ENCODE data around the gene RNF212B.

RNF212B gene

DNA sequence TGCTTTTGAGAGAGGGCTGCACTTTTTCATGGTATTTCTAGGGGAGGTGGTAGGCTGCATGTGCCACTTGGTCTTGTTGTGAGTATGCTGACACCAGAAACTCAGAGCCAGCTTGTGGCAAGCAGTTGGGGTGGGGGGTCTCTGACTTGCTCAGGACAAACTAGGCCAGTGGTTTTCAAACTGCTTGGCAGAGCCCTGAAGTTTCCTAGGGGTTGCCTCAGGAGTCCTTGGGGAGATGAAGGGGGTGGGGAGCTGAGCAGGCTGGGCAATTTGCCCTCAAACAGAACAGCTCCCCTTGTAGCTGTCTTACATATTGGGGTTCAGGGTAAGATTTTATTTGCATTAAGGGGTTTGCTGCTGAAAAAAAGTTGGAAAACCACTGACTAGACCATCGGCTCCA lies 72.8 kb downstream of the RNF212B start:
- TF ChIP-seq, protein P1, sequence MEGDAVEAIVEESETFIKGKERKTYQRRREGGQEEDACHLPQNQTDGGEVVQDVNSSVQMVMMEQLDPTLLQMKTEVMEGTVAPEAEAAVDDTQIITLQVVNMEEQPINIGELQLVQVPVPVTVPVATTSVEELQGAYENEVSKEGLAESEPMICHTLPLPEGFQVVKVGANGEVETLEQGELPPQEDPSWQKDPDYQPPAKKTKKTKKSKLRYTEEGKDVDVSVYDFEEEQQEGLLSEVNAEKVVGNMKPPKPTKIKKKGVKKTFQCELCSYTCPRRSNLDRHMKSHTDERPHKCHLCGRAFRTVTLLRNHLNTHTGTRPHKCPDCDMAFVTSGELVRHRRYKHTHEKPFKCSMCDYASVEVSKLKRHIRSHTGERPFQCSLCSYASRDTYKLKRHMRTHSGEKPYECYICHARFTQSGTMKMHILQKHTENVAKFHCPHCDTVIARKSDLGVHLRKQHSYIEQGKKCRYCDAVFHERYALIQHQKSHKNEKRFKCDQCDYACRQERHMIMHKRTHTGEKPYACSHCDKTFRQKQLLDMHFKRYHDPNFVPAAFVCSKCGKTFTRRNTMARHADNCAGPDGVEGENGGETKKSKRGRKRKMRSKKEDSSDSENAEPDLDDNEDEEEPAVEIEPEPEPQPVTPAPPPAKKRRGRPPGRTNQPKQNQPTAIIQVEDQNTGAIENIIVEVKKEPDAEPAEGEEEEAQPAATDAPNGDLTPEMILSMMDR (IDR thresholded peaks at IDR 0.05; ENCODE audit: insufficient read depth, low read depth, low read length, missing control alignments): no peak
- no peak for DNase-seq (ENCODE audit: low read depth)
- H3K4me3 ChIP-seq (ENCODE audit: low read depth, low read length): no peak overlapping the region

DNA sequence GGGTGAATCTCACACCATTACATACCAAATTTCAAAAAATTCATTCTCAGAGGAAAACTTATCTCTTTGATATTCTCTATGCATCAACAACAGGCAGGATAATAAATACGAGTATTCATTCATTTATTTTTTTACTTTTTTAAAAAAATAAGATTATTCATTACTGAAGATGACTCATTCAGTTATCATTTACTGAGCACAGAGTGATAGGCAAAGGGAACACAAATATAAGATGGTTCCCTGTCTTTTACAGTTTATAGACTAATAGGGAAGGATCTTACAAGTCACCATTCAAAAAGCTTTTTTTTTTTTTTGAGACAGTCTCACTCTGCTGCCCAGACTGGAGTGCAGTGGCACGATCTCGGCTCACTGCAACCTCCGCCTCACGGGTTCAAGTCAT lies 78.6 kb downstream of the RNF212B start:
- no peak for DNase-seq (ENCODE audit: low read depth)
- H3K4me3 ChIP-seq (ENCODE audit: low read depth, low read length): no peak overlapping the region
- TF ChIP-seq, protein P1 (IDR thresholded peaks at IDR 0.05; ENCODE audit: insufficient read depth, low read depth, low read length, missing control alignments): no peak

DNA sequence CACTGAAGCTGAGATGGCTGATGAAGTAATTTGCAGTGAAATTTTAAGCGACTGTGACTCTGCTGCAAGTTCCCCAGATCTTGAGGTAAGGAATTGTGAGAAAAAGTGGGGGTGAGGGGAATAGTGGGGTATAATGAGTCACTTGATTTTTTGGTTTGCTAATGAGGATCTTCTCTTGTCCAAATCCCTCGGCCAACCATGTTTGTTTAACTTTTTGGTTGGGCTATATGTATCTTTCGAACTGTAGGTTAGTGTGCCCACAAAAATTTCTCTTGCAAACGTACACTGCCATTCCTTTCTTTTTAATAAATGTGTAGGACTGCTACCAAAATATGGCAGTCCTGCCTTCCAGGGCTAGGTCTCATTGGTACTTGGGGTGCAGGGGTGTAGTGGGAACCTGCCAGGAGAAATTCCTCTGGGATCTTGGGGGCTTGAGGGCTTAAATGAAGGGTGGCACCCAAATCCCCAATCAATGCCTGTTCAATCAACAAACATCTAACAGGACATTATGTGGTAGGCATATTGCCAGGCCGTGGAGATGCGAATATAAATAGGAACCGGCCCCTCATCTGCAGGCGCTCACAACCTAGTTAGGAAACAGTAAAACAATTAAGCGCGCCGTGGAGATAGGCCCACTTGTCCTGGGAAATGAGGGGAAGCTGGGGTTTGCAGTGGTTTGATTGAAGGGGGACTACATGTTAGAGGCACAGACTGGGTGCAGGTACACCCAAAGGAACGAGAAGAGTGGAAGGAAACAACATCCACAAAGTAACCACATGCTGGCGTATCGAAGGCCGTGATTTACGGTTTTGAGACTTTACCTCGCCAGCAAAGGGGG lies 82.2 kb downstream of the RNF212B start:
- H3K4me3 ChIP-seq (ENCODE audit: low read depth, low read length): peak overlapping the region; percentile 58
- TF ChIP-seq, protein P1 (IDR thresholded peaks at IDR 0.05; ENCODE audit: insufficient read depth, low read depth, low read length, missing control alignments): no peak
- no peak for DNase-seq (ENCODE audit: low read depth)

DNA sequence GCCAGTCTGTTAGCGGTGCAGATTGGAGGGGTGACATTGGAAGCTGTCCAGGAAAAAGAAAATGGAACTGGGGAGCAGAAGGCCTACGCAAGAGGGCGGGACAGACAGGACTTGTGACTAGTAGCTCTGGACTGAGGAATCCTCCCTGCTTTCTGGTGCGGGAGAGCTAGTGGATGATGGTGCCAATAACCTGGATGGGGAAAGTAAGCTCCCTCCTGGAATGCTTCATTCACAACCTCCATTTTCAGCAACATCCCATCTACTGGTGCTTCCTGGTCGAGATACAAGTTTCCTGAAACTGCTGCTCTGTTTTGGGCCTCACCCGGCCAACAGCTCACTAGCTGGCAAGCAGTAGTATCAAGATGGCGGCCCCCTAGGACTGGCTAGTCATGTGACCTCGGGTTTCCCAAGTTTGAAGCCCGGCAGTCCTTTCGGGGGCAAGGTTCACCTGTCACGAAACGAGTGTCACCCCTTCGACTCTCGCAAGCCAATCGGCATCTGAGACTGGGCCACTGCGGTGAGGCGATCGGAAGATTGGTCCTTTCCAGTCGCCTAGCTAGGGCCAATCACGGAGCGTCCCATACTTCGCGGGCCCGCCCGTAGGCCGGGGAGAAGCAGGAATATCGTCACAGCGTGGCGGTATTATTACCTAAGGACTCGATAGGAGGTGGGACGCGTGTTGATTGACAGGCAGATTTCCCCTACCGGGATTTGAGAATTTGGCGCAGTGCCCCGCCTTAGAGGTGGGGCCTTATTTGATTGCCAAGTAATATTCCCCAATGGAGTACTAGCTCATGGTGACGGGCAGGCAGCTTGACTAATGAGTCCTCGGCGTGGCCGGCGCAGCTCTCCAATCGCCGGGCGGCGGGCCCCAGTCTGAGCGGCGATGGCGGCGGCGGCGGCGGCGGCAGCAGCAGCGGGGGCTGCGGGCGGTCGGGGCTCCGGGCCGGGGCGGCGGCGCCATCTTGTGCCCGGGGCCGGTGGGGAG lies 83.1 kb downstream of the RNF212B start, which contains the start of gene PABPN1:
PABPN1 (plus strand) TSS at position 874 of the 988 bp plus-strand sequence; CDS start at position 887, 13 bp downstream.
- DNase-seq (ENCODE audit: low read depth): peak; percentile 100
- TF ChIP-seq, protein P1 (IDR thresholded peaks at IDR 0.05; ENCODE audit: insufficient read depth, low read depth, low read length, missing control alignments): no peak
- H3K4me3 ChIP-seq (ENCODE audit: low read depth, low read length): peak within 1 kb of the TSS; percentile 86

DNA sequence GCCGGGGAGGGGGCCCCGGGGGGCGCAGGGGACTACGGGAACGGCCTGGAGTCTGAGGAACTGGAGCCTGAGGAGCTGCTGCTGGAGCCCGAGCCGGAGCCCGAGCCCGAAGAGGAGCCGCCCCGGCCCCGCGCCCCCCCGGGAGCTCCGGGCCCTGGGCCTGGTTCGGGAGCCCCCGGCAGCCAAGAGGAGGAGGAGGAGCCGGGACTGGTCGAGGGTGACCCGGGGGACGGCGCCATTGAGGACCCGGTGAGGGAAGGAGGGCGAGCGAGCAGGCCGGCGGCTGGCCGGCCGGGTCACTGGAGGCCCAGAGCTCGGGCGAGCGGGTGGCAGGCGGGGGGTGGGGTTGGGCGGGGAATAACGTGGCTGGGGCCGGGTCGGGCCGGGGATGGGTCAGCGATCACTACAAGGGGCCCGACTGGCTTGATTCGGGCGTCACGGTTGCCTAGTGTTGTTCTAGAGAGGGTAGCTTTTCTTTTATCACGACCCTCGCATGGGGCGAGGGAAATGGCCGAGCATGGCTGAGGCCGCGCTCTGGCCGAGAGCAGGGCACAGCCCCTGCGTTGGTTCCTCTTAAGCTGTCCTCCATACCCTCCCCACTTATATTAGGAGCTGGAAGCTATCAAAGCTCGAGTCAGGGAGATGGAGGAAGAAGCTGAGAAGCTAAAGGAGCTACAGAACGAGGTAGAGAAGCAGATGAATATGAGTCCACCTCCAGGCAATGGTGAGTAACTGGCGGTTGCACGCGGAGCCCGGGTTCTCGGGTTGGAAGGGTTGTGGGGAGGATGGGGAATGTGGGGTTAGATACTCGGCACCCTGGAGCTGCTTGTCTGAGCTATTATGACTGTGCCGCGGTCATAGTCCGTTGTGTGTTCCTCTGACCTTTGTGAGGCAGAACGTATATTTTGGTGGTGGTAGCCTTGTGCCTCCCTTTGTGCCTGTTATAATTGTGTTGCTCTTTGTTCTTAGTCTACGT lies 84.1 kb downstream of the RNF212B start:
- DNase-seq (ENCODE audit: low read depth): peak; percentile 55
- TF ChIP-seq, protein P1 (IDR thresholded peaks at IDR 0.05; ENCODE audit: insufficient read depth, low read depth, low read length, missing control alignments): no peak

More for the DNA sequence above, 84.1 kb downstream of the RNF212B start:
- peak overlapping the region; percentile 86 for H3K4me3 ChIP-seq (ENCODE audit: low read depth, low read length)
